Peyer's patch (tissue), 4 donors: Measurements from ENCODE around the gene CCNC.

Experiments used
- CTCF ChIP-seq, 6 experiments: fragments of 450-650 bp in 4 of 6; fragments of 200-600 bp in 2 of 6; sonication (generic) in 1 of 6; IDR thresholded peaks; one replicate each; pipeline ENCODE4 v1.5.1; 2017 to 2019; ENCODE audit warnings: antibody characterized with exemption in 6 of 6, mild to moderate bottlenecking in 3 of 6, moderate library complexity in 1 of 6
- POLR2A ChIP-seq, 2 donors: fragments of 450-650 bp; IDR thresholded peaks; one replicate each; pipeline ENCODE4 v1.5.1; 2017; ENCODE audit warnings: antibody characterized with exemption in 2 of 2, mild to moderate bottlenecking in 2 of 2, moderate library complexity in 2 of 2

GRCh38 chr6:99603421-99604165 lies 35.1 kb upstream of the CCNC start:
- TF ChIP-seq POLR2A (IDR thresholded peaks at IDR 0.05) (no peak), CTCF (IDR thresholded peaks at IDR 0.05) (no peak)
